GM19397 (cell line): ENCODE measurements around the gene MT1X.
"Not testable (repeated sequence)": the region's sequence is repeated elsewhere in the genome, so short reads cannot be mapped to it uniquely, and the experiment has no call there.

Source experiments
- ATAC-seq: cut with Tn5 transposase; IDR thresholded peaks from one replicate; pipeline ENCODE4 v1.9.1; 2021; ENCODE audit warnings: mild to moderate bottlenecking, moderate library complexity; ENCODE audit not compliant: unreplicated experiment

Gene MT1X

DNA sequence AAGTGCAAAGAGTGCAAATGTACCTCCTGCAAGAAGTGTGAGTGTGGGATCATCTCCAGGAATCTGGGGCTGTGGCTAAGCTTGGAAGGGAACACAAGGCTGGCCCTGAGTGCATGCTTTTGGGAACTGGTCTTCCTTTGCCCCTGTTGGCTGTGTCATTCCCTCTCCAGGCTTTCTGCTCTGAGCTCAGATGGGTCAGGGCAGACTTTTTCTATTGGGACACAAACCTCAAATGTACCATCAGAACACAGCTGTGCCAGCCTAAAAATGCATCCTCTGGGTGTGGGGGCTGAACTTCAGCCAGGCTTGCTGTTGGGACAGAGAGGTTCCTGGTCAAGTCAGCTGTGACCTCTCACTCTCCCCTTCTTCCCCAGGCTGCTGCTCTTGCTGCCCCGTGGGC lies 29.7 kb upstream of the MT1X start:
- ATAC-seq = no peak

DNA sequence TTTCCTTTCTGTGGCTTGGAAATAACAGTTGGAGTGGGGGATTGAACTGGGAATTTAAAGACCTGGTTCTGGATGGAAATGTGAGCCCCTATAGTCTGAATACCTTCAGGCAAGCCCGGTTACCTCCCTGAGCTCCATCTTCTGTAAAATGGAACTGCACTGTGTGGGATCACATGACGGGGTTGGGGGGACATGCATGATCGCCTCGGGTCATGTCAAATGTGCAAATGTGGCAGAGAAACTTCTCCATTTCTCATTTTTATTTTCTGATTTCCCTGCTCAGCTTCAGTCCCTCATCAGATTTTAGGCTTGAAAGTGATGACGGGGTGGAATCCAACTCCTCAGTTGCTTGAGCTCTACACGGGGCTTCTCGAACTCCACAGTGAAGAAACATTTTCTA lies 29.1 kb upstream of the MT1X start:
- no peak for ATAC-seq

DNA sequence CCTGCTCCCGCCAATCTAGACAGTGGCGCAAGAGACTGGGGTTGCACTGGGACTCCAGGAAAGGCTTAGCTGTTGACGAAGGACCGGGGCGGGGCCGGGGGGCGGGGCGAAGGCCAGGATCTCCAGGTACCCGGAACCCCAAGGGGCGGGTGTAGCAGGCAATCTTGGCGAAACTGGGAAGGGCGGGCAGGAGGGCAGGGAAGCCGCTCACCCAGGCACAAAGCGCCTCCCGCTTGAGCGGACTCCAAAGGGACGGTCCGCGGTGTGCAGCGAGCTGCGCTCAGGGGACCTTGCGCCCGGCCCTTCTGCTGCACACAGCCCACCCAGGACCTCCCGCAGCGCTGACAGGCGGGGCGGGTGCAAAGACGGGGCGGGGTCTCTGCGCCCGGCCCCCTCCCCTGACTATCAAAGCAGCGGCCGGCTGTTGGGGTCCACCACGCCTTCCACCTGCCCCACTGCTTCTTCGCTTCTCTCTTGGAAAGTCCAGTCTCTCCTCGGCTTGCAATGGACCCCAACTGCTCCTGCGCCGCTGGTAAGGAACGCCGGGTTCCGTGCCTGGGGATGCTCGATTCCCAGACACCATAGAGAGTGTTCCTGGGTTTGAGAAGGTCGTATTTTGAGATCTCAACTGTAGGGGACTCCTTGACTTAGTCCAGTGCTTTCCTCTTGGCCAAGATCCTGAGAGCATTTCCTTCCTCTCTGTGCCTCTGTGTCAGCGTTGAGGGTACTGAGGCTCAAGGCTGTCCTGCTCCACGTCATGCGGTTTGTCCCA lies 24.5 kb upstream of the MT1X start, which contains the start of gene MT1F:
Gene MT1F, plus strand, starts transcription at position 405 of the 772 bp plus-strand sequence. Its CDS starts 100 bp downstream, at position 505.
- ATAC-seq = no peak

DNA sequence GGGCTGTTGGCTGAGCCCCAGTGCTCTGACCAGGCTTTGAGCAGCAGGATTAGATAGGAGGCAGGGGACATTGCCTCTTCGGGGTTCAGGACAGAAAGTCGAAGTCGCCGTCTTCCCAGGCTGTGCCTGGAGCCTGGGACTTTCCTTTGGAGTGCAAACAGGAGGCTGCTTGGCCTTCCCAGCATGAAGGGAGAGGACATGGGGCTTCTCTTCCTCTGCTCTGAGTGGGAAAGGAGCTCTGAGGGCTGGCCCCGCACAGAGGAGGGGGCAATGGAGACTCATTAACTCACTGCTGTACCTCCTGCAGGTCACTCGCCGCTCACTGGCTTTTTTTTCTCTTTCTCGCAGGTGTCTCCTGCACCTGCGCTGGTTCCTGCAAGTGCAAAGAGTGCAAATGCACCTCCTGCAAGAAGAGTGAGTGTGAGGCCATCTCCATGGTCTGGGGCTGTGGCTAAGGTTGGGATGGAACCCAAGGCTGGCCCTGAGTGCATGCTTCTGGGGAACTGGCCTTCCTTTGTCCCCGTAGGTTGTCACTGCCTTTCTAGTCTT lies 23.9 kb upstream of the MT1X start:
- no peak for ATAC-seq

DNA sequence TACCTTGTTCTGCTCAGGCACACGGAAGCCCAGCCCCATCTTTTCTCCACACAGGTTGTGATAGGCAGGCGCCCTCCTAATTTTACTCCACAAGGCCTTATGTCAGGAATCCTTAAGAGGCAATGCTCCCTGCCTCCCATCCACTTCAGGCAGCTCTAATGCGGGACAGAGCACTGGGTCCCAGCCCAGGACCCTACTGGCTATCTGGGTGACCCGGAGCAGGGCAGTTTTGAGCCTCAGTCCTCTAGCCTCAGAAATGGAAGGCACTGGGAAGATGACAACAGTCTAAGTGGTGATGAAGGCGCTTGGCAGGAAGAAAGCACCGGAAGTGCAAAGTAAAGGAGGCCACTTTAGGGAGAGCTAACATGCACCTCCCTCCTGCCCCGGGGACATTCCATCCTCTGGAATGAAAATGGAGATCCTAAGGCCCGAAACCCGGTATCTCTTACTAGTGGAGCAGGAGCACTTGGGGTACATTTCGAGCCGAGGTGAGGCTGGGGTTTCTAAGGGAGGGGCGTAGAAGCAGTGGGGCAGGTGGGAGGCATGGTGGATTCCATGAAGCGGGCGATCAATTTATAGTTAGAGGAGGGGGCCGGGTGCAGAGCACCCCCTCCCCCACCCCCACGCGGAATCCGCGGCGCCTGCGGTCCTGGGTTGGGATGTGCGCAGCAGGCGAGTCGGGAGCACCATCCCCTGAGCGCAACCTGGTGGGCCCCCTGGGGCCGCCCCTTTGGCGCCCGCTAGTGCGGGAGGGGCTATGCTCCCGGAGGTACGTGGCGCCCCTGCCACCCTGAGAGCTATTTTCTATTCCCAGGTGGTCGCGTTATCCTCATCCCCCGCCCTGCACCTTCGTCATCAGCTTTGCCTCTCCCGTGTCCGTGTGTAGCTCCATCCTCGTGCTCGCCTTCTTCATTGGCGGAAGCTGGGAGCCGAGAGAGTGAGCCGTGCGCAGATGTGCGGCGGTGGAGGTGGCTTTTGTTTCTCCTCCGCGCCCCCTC lies 19.6 kb upstream of the MT1X start:
- no peak for ATAC-seq

DNA sequence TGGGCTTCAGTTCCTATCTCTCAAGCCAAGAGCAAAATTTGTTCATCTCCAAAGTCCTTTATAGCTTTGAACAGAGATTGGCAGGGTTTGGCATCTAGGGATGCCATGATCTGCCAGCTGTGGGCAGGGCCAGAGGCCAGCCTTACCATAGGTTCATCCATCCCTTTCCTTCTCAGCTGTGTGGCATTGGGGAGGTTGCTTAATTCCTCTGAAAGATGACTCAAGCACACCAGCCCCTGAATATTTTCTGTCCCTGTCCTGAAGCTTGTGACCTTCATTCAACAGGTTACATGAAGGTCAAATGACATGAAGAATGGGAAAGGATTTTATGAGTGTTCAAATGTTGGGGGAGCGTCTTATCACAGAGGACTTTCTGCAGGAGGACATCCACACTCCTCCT lies 17.8 kb upstream of the MT1X start:
- ATAC-seq = no peak

DNA sequence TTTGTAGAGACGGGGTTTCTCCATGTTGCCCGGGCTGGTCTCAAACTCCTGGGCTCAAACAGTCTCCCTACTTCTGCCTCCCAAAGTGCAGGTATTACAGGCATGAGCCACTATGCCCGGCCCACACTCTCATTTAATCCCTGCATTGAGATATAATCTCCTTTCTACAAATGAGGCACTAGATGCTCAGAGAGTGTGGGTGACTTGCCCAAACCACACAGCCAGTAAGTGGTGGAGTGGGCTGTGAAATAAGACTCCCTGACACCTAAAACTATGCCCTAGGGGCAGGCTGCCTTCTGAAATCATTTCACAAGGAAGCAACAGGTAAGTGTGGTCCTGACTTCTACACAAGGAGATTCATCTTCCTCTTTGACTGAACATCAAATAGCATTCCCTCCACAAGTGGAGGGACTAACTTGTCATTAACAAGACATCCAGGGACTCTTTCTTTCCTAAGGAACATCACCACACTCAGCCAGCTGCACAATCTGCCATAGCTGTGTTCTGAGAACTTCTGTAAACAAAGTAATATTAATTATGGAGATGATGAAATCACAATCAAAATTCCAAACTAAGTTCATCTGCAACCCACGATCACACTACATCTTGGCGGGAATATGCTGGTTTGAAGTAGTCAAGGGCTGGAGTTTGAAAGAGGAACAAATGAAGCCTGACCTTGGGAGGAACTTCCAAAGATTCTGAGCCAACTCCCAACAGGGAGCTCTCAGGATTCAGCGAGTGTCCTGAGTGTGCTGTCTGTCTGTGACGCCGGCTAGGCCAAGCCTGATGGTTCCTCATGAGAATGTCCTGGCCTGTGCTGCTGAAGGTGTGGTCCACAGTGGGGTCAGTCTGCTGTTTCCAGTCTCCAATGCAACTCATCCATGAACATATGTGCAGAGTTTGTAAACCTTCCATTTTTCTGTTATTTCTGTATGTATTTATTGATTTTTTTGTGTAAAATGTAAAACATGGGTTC lies 16.7 kb upstream of the MT1X start:
- not testable (repeated sequence) for ATAC-seq

DNA sequence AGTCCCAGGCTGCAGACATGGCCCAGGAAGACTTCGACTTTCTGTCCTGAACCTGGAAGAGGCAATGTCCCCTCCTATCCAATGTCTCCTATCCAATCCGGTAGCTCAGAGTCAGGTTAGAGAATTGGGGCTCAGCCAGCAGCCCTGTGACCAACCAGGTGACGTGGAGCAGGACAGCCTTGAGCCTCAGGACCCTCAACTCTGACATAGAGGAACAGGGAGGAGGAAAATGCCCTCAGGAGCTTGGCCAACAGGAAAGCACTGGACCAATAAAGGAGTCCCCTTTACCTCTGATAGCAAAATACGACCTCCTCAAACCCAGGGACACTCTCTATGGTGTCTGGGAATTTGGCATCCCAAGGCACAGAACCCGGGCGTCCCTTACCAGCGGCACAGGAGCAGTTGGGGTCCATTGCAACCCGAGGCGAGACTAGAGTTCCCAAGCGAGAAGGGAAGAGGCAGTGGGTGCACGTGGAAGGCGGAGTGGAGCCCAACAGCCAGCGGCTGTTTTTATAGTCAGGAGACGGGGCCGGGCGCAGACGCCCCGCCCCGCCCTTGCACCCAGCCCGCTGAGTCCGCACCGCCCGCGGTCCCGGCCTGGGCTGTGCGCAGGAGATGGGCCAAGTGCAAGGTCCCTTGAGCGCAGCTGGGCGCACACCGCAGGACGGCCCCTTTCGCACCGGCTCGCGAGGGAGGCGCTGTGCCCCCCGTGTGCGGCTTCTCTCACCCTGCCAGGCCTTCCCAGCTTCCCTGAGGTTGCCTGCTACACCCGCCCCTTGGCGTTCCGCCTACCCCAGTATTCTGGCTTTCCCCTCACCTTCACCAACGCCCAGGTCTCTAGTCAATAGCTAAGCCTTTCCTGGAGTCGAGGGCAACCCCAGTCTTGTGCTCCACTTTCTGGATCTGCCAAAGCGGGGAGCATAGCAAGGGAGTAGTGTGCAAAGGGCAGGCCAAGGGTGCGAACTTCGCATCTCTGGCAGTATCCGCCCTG lies 14.4 kb upstream of the MT1X start, which contains the start of gene MT1G:
Gene MT1G, minus strand, starts transcription at position 485 of the 991 bp plus-strand sequence. Its CDS starts 72 bp downstream, at position 413.
- ATAC-seq = no peak

DNA sequence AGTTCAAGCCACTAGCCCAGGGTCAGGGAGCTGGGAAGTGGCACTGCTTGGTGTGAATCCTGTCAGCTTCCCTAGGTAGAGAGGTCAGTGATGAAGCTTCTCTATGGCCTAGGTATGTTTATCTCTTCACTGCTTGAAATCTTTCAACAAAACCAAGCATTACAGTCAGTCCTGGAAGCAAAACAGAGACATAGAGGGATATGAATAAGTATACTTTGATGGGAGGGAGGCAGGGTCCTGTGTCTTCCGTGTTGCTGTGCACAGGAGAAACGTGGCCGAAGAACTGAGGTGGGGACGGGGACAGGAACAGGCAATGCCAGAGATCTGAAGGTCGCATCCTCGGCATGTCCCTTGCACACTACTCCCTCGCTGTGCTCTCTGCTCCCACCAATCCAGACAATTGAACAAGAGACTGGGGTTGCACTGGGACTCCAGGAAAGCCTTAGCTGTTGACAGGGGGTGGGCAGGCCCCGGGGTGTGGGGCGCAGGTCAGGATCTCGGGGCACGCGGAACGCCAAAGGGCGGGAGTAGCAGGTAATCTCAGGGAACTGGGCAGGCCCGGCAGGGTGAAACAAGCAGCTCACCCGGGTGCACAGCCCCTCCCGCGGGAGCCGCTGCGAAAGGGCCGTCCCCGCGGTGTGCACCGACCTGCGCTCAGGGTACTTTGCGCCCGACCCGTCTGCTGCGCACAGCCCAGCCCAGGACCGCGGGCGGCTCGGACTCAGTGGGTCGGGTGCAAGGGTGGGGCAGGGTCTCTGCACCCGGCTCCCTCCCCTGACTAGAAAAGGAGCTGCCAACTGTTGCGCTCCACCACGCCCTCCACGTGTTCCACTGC lies 13.0 kb upstream of the MT1X start, which contains the start of gene MT1H:
Gene MT1H, plus strand, starts transcription at position 810 of the 835 bp plus-strand sequence. CDS start 71 bp downstream, outside the sequence.
- ATAC-seq = no peak

DNA sequence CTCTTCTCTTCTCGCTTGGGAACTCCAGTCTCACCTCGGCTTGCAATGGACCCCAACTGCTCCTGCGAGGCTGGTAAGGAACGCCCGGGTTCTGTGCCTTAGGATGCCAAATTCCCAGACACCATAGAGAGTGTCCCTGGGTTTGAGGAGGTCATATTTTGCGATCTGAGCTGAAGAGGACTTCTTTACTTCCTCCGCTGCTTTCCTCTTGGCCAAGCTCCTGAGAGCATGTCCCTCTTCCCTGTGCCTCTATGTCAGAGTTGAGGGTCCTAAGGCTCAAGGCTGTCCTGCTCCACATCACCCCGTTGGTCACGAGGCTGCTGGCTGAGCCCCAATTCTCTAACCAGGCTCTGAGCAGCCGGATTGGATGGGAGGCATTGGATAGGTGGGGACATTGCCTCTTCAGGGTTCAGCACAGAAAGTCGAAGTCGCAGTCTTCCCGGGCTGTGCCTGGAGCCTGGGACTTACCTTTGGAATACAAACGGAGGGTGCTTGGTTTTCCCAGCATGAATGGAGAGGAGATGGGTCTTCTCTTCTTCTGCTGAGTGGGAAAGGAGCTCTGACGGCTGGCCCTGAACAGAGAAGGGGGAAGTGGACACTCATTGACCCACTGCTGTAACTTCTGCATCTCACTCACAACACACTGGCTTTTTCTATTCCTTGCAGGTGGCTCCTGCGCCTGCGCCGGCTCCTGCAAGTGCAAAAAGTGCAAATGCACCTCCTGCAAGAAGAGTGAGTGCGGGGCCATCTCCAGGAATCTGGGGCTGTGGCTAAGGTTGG lies 12.2 kb upstream of the MT1X start:
- ATAC-seq = no peak

DNA sequence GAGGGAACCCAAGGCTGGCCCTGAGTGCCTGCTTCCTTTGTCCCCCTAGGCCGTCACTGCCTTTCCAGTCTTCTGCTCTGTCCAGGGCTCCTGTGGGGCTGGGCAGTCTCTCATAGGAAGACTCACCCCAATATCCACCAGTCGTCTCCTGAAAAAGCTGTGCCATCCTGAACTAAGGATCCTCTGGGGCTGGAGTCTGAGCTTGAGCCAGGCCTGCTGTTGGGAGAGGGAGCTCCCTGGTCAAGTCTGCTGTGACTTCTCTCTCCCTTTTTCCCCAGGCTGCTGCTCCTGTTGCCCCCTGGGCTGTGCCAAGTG lies 11.7 kb upstream of the MT1X start:
- ATAC-seq = no peak

DNA sequence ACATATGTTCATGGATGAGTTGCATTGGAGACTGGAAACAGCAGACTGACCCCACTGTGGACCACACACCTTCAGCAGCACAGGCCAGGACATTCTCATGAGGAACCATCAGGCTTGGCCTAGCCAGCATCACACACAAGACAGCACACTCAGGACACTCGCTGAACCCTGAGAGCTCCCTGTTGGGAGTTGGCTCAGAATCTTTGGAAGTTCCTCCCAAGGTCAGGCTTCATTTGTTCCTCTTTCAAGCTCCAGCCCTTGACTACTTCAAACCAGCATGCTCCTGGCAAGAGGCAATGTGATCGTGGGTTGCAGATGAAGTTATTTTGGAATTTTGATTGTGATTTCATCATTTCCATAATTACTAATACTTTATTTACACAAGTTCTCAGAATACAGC lies 10.6 kb upstream of the MT1X start:
- not testable (repeated sequence) for ATAC-seq

DNA sequence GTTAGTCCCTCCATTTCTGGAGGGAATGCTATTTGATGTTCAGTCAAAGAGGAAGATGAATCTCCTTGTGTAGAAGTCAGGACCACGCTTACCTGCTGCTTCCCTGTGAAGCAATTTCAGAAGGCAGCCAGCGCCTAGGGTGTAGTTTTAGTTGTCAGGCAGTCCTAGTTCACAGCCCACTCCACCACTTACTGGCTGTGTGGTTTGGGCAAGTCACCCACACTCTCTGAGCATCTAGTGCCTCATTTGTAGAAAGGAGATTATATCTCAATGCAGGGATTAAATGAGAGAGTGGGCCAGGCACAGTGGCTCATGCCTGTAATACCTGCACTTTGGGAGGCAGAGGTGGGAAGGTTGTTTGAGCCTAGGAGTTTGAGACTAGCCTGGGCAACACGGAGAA lies 10.1 kb upstream of the MT1X start:
- ATAC-seq = not testable (repeated sequence)

DNA sequence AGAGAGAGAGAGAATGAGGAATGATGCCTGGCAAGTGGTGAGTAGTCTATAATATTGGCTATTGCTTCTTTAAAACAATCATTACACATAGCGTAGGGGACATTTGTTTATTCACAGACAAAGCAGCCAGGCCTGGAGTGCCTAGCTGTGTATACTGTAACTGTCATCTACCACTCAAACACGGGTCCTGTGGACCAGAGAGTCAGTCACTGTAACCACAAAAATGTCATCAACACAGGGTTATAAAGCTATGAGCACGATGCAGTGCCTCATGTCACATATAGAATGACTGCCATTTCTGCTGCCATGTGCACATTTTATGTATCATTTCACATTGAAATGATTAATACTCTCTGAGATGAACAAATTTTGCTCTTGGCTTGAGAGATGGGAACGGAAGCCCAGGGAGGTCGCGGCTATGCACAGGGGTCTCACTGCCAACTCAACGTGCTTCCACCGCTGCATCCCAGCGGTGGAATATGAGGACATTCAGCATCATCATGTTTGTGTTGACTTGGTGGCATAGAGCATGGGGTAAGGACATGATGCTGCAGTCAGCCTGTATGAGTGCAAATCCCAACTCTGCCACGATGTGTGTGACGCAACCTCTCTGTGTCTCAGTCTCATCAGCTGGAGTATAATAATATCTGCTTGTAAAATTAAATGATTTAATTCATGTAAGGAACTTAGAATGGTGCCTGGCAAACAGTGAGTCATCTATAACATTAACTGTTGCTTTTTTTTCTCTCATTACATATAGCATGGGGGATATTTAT lies 9.3 kb upstream of the MT1X start:
- no peak for ATAC-seq

DNA sequence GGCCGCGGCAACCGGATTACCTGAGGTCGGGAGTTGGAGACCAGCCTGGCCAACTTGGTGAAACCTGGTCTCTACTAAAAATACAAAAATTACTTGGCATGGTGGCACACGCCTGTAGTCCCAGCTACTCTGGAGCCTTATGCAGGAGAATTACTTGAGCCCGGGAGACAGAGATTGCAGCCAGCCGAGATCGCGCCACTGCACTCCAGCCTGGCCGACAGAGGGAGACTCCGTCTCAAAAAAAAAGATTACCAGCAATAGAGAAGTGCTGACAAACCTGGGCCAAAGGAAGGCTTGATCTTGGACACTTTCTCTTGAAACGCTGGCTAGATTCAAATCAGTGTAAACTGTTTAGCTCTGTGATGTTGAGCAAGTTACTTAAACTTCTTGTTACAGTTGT lies 8.3 kb upstream of the MT1X start:
- ATAC-seq = no peak

DNA sequence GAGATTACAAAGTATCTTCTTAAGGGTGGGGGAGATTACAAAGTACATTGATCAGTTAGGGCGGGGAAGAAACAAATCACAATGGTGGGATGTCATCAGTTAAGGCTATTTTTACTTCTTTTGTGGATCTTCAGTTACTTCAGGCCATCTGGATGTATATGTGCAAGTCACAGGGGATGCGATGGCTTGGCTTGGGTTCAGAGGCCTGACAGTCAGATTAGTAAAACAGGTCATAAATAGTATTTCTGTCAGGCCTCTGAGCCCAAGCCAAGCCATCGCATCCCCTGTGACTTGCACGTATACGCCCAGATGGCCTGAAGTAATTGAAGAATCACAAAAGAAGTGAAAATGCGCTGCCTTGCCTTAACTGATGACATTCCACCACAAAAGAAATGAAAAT lies 7.7 kb upstream of the MT1X start:
- ATAC-seq = not testable (repeated sequence)
